SKM-1 (cell line): ENCODE measurements around the gene MUC4.
"Not testable (repeated sequence)": the region's sequence is repeated elsewhere in the genome, so short reads cannot be mapped to it uniquely, and the experiment has no call there.

Experiments used
- DNase-seq: peaks from one replicate; lab custom pipeline; 2025; ENCODE audit not compliant: unreplicated experiment; lab: John Stamatoyannopoulos, UW

MUC4 gene

GRCh38 chr3:195763076-195763830 is 48.5 kb downstream of the MUC4 start:
- DNase-seq: no peak

GRCh38 chr3:195762611-195763010 is 49.1 kb downstream of the MUC4 start:
- DNase-seq: no peak

GRCh38 chr3:195762249-195762585 is 49.5 kb downstream of the MUC4 start:
- no peak for DNase-seq

- DNase-seq: no peak
Measured at GRCh38 chr3:195761567-195762248, 50.0 kb downstream of the MUC4 start.

- DNase-seq: no peak
Measured at GRCh38 chr3:195761123-195761566, 50.6 kb downstream of the MUC4 start.

GRCh38 chr3:195760345-195761122 is 51.2 kb downstream of the MUC4 start:
- no peak for DNase-seq

- DNase-seq: no peak
Measured at GRCh38 chr3:195758721-195759353, 52.9 kb downstream of the MUC4 start.

- no peak for DNase-seq
Measured at GRCh38 chr3:195757827-195758226, 53.9 kb downstream of the MUC4 start.

GRCh38 chr3:195757438-195757770 is 54.3 kb downstream of the MUC4 start:
- no peak for DNase-seq

GRCh38 chr3:195755791-195756676 is 55.7 kb downstream of the MUC4 start:
- no peak for DNase-seq

GRCh38 chr3:195755391-195755790 is 56.3 kb downstream of the MUC4 start:
- no peak for DNase-seq

- no peak for DNase-seq
Measured at GRCh38 chr3:195754906-195755305, 56.8 kb downstream of the MUC4 start.

- DNase-seq: no peak
Measured at GRCh38 chr3:195754141-195754540, 57.6 kb downstream of the MUC4 start.

GRCh38 chr3:195753581-195753980 is 58.1 kb downstream of the MUC4 start:
- no peak for DNase-seq

GRCh38 chr3:195752546-195753331 is 59.0 kb downstream of the MUC4 start:
- no peak for DNase-seq

GRCh38 chr3:195752066-195752465 is 59.7 kb downstream of the MUC4 start:
- DNase-seq: no peak

GRCh38 chr3:195751560-195751959 is 60.2 kb downstream of the MUC4 start:
- DNase-seq: no peak

GRCh38 chr3:195750797-195751520 is 60.8 kb downstream of the MUC4 start:
- no peak for DNase-seq

GRCh38 chr3:195749101-195749500 is 62.6 kb downstream of the MUC4 start:
- not testable (repeated sequence) for DNase-seq
